ENCODE results near the gene HSF4. TPM values are rescaled to one million over a fixed set of nuclear protein-coding genes. Genes with fewer than 3 reads are reported as not detected.

HSF4 gene
- total RNA-seq, 1 experiment from 2014 or later, result 1.2 TPM

GRCh38 chr16:67188323-67188722 is 23.8 kb downstream of the HSF4 start:
- Histone ChIP-seq H2BK120ac (ENCODE audit: low read depth, low read length, poor library complexity, severe bottlenecking) (no peak overlapping the region), H2AFZ (ENCODE audit: low read length) (no peak overlapping the region), H4K5ac (ENCODE audit: insufficient read length, low read depth, low read length) (no peak overlapping the region), H3K4me1 (ENCODE audit: insufficient read depth, low read length) (peaks cover 4% of the 10 kb centered on the region; the same call in 1 of the 2 replicates), H3K79me1 (ENCODE audit: insufficient read depth, low read depth, low read length, poor library complexity, severe bottlenecking) (peaks cover 10% of the 10 kb centered on the region), H2AK5ac (ENCODE audit: insufficient read length, low read length) (no peak overlapping the region), H3K9me3 (ENCODE audit: control insufficient read depth, low read depth, low read length) (no peaks in the 10 kb centered on the region), H3K4me2 (ENCODE audit: insufficient read depth, insufficient read length, low read length) (no peak overlapping the region), H3K23me2 (ENCODE audit: insufficient read length, low read depth, low read length, poor library complexity, severe bottlenecking) (peaks cover 18% of the 10 kb centered on the region), H3K4ac (ENCODE audit: low read depth, low read length) (no peak overlapping the region), H2BK5ac (ENCODE audit: insufficient read length, low read length) (no peak overlapping the region), H2BK20ac (ENCODE audit: low read depth, low read length, poor library complexity, severe bottlenecking) (no peak overlapping the region), H2BK12ac (ENCODE audit: insufficient read length, low read depth, low read length) (no peak overlapping the region), H3K56ac (ENCODE audit: insufficient read length, low read depth, low read length) (no peak overlapping the region), H3K79me2 (ENCODE audit: insufficient read depth, low read length) (peaks cover 10% of the 10 kb centered on the region; the same call in 1 of the 2 replicates), H3K18ac (ENCODE audit: insufficient read length, low read depth, low read length) (no peak overlapping the region), H2BK15ac (ENCODE audit: low read depth, low read length) (no peak overlapping the region), H3K14ac (ENCODE audit: insufficient read depth, low read length) (no peak overlapping the region), H3K27me3 (ENCODE audit: insufficient read depth, low read length) (peaks cover 4% of the 10 kb centered on the region), H3K27ac (ENCODE audit: insufficient read length, low read depth, low read length) (no peak overlapping the region), H3T11ph (ENCODE audit: low read length) (no peak overlapping the region), H3K23ac (ENCODE audit: insufficient read length, low read depth, low read length) (no peak overlapping the region), H4K8ac (replicated peaks; ENCODE audit: insufficient read length, low read depth, low read length) (no peak overlapping the region), H3K9ac (ENCODE audit: extremely low read depth, insufficient read length, low read length) (no peak overlapping the region), H4K20me1 (ENCODE audit: control insufficient read depth, insufficient read depth, insufficient read length) (no peaks in the 10 kb centered on the region), H4K91ac (ENCODE audit: insufficient read length, low read depth, low read length) (no peak overlapping the region)
- Mint-ChIP-seq H3K36me3 (ENCODE audit: insufficient read depth in 1 of 3, low read depth in 3 of 3) (peaks cover 3 to 7% (median 5%) of the 10 kb centered on the region in 3 experiments; a peak in 5 of 7 replicates), H3K27ac (no peak overlapping the region), H3K4me1 (peaks cover 30 to 36% of the 10 kb centered on the region in 2 experiments), H3K27me3 (ENCODE audit: low read depth) (peaks cover 29% of the 10 kb centered on the region), H3K9me3 (no peaks in the 10 kb centered on the region; a peak in 2 of 5 replicates), H3K4me3 (no peak overlapping the region)
- no peak for DNase-seq
- TF ChIP-seq, protein P1, sequence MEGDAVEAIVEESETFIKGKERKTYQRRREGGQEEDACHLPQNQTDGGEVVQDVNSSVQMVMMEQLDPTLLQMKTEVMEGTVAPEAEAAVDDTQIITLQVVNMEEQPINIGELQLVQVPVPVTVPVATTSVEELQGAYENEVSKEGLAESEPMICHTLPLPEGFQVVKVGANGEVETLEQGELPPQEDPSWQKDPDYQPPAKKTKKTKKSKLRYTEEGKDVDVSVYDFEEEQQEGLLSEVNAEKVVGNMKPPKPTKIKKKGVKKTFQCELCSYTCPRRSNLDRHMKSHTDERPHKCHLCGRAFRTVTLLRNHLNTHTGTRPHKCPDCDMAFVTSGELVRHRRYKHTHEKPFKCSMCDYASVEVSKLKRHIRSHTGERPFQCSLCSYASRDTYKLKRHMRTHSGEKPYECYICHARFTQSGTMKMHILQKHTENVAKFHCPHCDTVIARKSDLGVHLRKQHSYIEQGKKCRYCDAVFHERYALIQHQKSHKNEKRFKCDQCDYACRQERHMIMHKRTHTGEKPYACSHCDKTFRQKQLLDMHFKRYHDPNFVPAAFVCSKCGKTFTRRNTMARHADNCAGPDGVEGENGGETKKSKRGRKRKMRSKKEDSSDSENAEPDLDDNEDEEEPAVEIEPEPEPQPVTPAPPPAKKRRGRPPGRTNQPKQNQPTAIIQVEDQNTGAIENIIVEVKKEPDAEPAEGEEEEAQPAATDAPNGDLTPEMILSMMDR (conservative IDR thresholded peaks at IDR 0.05), result no peak
- no CpG with 5 or more reads among the region's 4 CpGs for WGBS (ENCODE audit: extremely low coverage, insufficient read length, low lambda C conversion rate)

Measured in H9 (cell line).